ELF-1 (cell line): ENCODE data around the gene PHYH.
"Not testable (repeated sequence)": the region's sequence is repeated elsewhere in the genome, so short reads cannot be mapped to it uniquely, and the experiment has no call there.

Experiments
- DNase-seq: peaks from one replicate; pipeline ENCODE4 v3.0.0-alpha.2; 2016; ENCODE audit warnings: low read depth, low spot score

PHYH gene

GRCh38 chr10:13321576-13321975 is 21.7 kb upstream of the PHYH start:
- no peak for DNase-seq

- DNase-seq = no peak
Measured at GRCh38 chr10:13319166-13319565, 19.3 kb upstream of the PHYH start.

- no peak for DNase-seq
Measured at GRCh38 chr10:13317474-13317873, 17.6 kb upstream of the PHYH start.

- no peak for DNase-seq
Measured at GRCh38 chr10:13316635-13317311, 16.9 kb upstream of the PHYH start.

- DNase-seq = no peak
Measured at GRCh38 chr10:13315361-13315760, 15.5 kb upstream of the PHYH start.

GRCh38 chr10:13311177-13311575 is 11.3 kb upstream of the PHYH start:
- DNase-seq = no peak

- no peak for DNase-seq
Measured at GRCh38 chr10:13310518-13311176, 10.8 kb upstream of the PHYH start.

- DNase-seq = no peak
Measured at GRCh38 chr10:13309792-13310191, 9.9 kb upstream of the PHYH start.

- no peak for DNase-seq
Measured at GRCh38 chr10:13308096-13308495, 8.2 kb upstream of the PHYH start.

GRCh38 chr10:13306103-13306502 is 6.2 kb upstream of the PHYH start:
- DNase-seq = no peak

GRCh38 chr10:13302821-13303555 is 3.1 kb upstream of the PHYH start:
- DNase-seq = no peak

GRCh38 chr10:13298748-13299436 is 972 bp downstream of the PHYH start:
- no peak for DNase-seq

GRCh38 chr10:13296476-13296875 is 3.4 kb downstream of the PHYH start:
- DNase-seq = no peak

GRCh38 chr10:13294784-13295183 is 5.1 kb downstream of the PHYH start:
- no peak for DNase-seq

- no peak for DNase-seq
Measured at GRCh38 chr10:13291821-13292773, 7.8 kb downstream of the PHYH start.

GRCh38 chr10:13291061-13291460 is 8.8 kb downstream of the PHYH start:
- DNase-seq = no peak

- no peak for DNase-seq
Measured at GRCh38 chr10:13284050-13284449, 15.8 kb downstream of the PHYH start.

- DNase-seq = not testable (repeated sequence)
Measured at GRCh38 chr10:13282348-13282747, 17.5 kb downstream of the PHYH start.

- no peak for DNase-seq
Measured at GRCh38 chr10:13276749-13277365, 23.0 kb downstream of the PHYH start.

GRCh38 chr10:13276146-13276545 is 23.7 kb downstream of the PHYH start:
- not testable (repeated sequence) for DNase-seq

- DNase-seq = peak; percentile 17
Measured at GRCh38 chr10:13272164-13272571, 27.7 kb downstream of the PHYH start.
